Cardiac fibroblast (primary cell): ENCODE data around the gene LMNA.

ENCODE experiments used
- DNase-seq, 2 donors: peaks; one replicate each; pipeline versions ENCODE4 v3.0.0 to v3.0.0-alpha.2; 2010; ENCODE audit warnings: low read depth in 2 of 2
- H3K4me3 ChIP-seq, 2 donors: replicated peaks in 1 of 2; 1 replicate in 1 of 2; 2 replicates in 1 of 2; pipeline ENCODE4 v1.5.1; 2011; ENCODE audit warnings: low read depth in 2 of 2, low read length in 2 of 2, mild to moderate bottlenecking in 2 of 2, moderate library complexity in 1 of 2
- TF ChIP-seq, protein P1 (sequence below): IDR thresholded peaks from one replicate; pipeline ENCODE4 v1.5.1; 2011; ENCODE audit warnings: low read depth, mild to moderate bottlenecking, low read length, inconsistent platforms

The LMNA gene

DNA sequence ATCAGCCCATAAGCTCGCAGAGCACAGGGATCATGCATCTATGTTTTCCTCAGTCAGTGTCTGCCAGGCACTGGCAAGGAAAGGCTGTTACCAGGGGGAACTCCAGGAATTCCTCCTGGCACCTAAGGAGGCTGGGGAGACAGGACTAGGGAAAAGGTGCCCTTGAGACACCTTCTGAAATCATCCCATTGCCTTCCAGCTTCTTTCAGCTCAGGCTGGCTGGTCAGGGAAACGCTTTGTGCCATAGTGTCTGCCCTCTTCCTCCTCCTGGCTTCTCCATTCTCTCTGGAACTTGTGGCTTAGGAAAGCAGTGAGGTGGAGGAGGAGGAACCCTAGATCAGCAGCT is 13.8 kb downstream of the LMNA start:
- DNase-seq, result no peak
- TF ChIP-seq, protein P1, sequence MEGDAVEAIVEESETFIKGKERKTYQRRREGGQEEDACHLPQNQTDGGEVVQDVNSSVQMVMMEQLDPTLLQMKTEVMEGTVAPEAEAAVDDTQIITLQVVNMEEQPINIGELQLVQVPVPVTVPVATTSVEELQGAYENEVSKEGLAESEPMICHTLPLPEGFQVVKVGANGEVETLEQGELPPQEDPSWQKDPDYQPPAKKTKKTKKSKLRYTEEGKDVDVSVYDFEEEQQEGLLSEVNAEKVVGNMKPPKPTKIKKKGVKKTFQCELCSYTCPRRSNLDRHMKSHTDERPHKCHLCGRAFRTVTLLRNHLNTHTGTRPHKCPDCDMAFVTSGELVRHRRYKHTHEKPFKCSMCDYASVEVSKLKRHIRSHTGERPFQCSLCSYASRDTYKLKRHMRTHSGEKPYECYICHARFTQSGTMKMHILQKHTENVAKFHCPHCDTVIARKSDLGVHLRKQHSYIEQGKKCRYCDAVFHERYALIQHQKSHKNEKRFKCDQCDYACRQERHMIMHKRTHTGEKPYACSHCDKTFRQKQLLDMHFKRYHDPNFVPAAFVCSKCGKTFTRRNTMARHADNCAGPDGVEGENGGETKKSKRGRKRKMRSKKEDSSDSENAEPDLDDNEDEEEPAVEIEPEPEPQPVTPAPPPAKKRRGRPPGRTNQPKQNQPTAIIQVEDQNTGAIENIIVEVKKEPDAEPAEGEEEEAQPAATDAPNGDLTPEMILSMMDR, result no peak
- no peak overlapping the region for H3K4me3 ChIP-seq

DNA sequence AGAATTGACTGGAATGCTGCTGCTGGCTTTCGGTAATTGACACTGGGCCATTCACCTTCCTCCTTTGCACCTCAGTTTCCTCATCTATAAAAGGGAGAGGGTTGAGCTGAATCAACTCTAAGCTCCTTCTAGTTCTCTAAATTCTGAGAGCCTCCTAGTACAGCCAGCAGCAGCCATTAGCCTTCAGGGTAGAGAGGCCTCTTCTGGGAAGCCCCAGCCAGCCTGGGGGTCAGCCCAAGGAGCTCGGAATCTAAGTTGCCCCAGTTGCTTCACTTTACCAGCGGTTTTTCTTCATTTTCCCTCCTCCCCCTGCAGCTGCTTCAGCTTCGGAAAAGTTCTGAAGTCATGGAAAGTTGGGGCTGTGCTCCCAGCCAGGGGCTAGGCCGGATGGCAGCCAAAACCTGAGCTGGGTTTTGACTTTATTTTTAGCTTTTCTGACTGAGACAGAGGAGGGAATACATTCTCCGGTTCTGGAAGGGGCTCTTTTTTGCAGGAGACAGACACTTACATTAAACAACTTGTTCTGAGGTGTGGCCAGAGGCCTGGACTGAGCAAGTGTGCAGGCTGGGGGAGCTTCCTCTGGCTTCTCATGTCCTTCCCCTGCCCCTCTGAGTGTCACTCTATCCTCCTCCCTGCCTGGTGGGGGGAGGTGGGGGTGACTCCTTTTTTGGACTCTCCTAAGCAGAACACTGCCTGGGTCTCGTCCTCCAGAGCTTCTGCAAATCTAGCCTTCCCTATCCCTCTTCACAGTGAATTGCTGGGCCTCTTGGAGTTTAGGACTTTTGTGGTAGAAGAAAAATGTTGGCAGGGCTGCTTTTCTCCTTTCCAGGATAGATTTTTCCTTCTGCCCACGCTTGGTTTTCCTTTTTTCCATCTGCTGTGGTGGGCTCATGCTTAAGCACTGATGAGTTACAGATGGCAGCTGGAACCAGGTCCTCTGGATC is 14.4 kb downstream of the LMNA start:
- DNase-seq, result peak; percentile 74 to 91
- TF ChIP-seq, protein P1, result no peak
- H3K4me3 ChIP-seq, result peak overlapping the region in 1 of 2 donors; percentile 19

DNA sequence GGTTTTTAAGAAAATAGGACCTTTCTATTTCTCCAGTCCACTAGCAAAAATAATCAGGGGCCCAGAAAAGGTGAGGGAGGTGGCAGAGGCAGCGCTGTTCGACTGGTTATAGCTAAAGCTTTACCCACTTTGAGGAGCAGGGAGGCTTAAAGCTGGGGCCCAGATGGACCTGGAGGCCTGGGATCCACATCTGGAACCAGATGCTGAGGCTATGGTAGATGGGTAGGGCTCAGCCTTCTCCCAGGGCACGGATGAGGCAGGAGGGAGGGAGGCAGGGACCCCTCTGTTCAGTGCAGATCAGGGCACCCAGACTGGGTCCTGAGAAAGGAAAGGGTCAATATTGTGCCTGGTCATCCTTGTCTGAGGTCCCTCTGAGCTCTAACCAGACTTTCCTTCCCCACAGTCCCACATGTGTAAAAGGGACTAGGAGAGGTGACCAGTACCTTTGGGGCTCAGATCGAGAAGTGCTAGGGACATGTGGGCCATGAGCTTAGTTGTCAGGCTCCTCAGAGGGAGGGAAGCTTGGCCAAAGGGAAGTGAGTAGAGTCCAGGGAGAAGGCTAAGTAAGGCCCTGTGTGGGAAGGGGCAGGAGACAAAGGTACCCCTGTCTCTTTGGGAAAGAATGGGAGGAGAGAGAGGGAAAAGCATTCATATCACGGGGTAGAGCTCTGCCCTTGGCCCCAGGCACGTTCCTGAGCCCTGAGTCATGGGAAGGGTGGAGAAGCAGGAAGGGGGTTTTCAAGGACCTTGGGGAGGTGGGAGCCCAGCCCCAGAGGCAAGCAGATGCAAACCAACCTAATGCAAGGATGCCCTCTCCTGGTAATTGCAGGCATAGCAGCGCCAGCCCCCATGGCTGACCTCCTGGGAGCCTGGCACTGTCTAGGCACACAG is 15.4 kb downstream of the LMNA start:
- peak; percentile 98 for DNase-seq

DNA sequence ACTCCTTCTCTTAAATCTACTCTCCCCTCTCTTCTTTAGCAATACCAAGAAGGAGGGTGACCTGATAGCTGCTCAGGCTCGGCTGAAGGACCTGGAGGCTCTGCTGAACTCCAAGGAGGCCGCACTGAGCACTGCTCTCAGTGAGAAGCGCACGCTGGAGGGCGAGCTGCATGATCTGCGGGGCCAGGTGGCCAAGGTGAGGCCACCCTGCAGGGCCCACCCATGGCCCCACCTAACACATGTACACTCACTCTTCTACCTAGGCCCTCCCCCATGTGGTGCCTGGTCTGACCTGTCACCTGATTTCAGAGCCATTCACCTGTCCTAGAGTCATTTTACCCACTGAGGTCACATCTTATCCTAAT is 16.0 kb downstream of the LMNA start:
- TF ChIP-seq, protein P1, result no peak
- DNase-seq, result no peak
- H3K4me3 ChIP-seq, result no peak overlapping the region

More for the DNA sequence above, 15.4 kb downstream of the LMNA start:
- H3K4me3 ChIP-seq, result peak overlapping the region in 1 of 2 donors; percentile 1
- TF ChIP-seq, protein P1, result peak; percentile 98

DNA sequence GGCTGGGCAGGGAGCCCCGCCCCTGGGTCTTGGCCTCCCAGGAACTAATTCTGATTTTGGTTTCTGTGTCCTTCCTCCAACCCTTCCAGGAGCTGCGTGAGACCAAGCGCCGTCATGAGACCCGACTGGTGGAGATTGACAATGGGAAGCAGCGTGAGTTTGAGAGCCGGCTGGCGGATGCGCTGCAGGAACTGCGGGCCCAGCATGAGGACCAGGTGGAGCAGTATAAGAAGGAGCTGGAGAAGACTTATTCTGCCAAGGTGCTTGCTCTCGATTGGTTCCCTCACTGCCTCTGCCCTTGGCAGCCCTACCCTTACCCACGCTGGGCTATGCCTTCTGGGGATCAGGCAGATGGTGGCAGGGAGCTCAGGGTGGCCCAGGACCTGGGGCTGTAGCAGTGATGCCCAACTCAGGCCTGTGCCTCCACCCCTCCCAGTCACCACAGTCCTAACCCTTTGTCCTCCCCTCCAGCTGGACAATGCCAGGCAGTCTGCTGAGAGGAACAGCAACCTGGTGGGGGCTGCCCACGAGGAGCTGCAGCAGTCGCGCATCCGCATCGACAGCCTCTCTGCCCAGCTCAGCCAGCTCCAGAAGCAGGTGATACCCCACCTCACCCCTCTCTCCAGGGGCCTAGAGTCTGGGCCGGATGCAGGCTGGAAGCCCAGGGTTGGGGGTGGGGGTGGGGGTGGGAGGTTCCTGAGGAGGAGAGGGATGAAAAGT is 20.4 kb downstream of the LMNA start:
- DNase-seq, result no peak
- H3K4me3 ChIP-seq, result no peak overlapping the region
- TF ChIP-seq, protein P1, result no peak
